ENCODE data around the gene REPS1.

REPS1 gene

GRCh38 chr6:139020689-139021088 lies 32.6 kb upstream of the REPS1 start:
- Histone ChIP-seq H3K27me3 (ENCODE audit: control insufficient read depth in 5 of 5, insufficient read depth in 4 of 5, low read length in 5 of 5) (no peaks in the 10 kb centered on the region), H3K4me1 (ENCODE audit: control insufficient read depth in 5 of 5, insufficient read depth in 5 of 5, low read length in 5 of 5) (no peaks in the 10 kb centered on the region), H3K9me3 (ENCODE audit: control insufficient read depth in 5 of 5, low read length in 5 of 5) (no peaks in the 10 kb centered on the region), H3K9ac (ENCODE audit: low read length in 5 of 5) (no peak overlapping the region), H3K36me3 (ENCODE audit: control insufficient read depth in 5 of 5, insufficient read depth in 5 of 5, low read length in 5 of 5) (no peaks in the 10 kb centered on the region), H3K27ac (ENCODE audit: low read depth, low read length) (no peak overlapping the region), H3K4me3 (ENCODE audit: low read depth in 1 of 5, low read length in 5 of 5) (no peak overlapping the region)

- Histone ChIP-seq H3K27ac (ENCODE audit: low read depth, low read length) (no peak overlapping the region), H3K9ac (ENCODE audit: low read length in 5 of 5) (no peak overlapping the region), H3K4me1 (ENCODE audit: control insufficient read depth in 5 of 5, insufficient read depth in 5 of 5, low read length in 5 of 5) (no peaks in the 10 kb centered on the region), H3K36me3 (ENCODE audit: control insufficient read depth in 5 of 5, insufficient read depth in 5 of 5, low read length in 5 of 5) (no peaks in the 10 kb centered on the region), H3K9me3 (ENCODE audit: control insufficient read depth in 5 of 5, low read length in 5 of 5) (no peaks in the 10 kb centered on the region), H3K4me3 (ENCODE audit: low read depth in 1 of 5, low read length in 5 of 5) (no peak overlapping the region), H3K27me3 (ENCODE audit: control insufficient read depth in 5 of 5, insufficient read depth in 4 of 5, low read length in 5 of 5) (no peaks in the 10 kb centered on the region)
Measured at GRCh38 chr6:139019722-139020121, 31.7 kb upstream of the REPS1 start.

GRCh38 chr6:139017227-139017626 lies 29.2 kb upstream of the REPS1 start:
- H3K27me3 ChIP-seq (ENCODE audit: control insufficient read depth in 5 of 5, insufficient read depth in 4 of 5, low read length in 5 of 5): no peaks in the 10 kb centered on the region
- H3K4me3 ChIP-seq (ENCODE audit: low read depth in 1 of 5, low read length in 5 of 5): no peak overlapping the region
- no peaks in the 10 kb centered on the region for H3K9me3 ChIP-seq (ENCODE audit: control insufficient read depth in 5 of 5, low read length in 5 of 5)
- H3K36me3 ChIP-seq (ENCODE audit: control insufficient read depth in 5 of 5, insufficient read depth in 5 of 5, low read length in 5 of 5): no peaks in the 10 kb centered on the region
- H3K4me1 ChIP-seq (ENCODE audit: control insufficient read depth in 5 of 5, insufficient read depth in 5 of 5, low read length in 5 of 5): no peaks in the 10 kb centered on the region
- no peak overlapping the region for H3K27ac ChIP-seq (ENCODE audit: low read depth, low read length)
- no peak overlapping the region for H3K9ac ChIP-seq (ENCODE audit: low read length in 5 of 5)

- Histone ChIP-seq H3K27ac (ENCODE audit: low read depth, low read length) (no peak overlapping the region), H3K4me1 (ENCODE audit: control insufficient read depth in 5 of 5, insufficient read depth in 5 of 5, low read length in 5 of 5) (no peaks in the 10 kb centered on the region), H3K4me3 (ENCODE audit: low read depth in 1 of 5, low read length in 5 of 5) (no peak overlapping the region), H3K27me3 (ENCODE audit: control insufficient read depth in 5 of 5, insufficient read depth in 4 of 5, low read length in 5 of 5) (no peaks in the 10 kb centered on the region), H3K9me3 (ENCODE audit: control insufficient read depth in 5 of 5, low read length in 5 of 5) (no peaks in the 10 kb centered on the region), H3K36me3 (ENCODE audit: control insufficient read depth in 5 of 5, insufficient read depth in 5 of 5, low read length in 5 of 5) (no peaks in the 10 kb centered on the region), H3K9ac (ENCODE audit: low read length in 5 of 5) (no peak overlapping the region)
Measured at GRCh38 chr6:139016337-139017213, 28.5 kb upstream of the REPS1 start.

- Histone ChIP-seq H3K9me3 (ENCODE audit: control insufficient read depth in 5 of 5, low read length in 5 of 5) (no peaks in the 10 kb centered on the region), H3K4me3 (ENCODE audit: low read depth in 1 of 5, low read length in 5 of 5) (no peak overlapping the region), H3K27me3 (ENCODE audit: control insufficient read depth in 5 of 5, insufficient read depth in 4 of 5, low read length in 5 of 5) (no peaks in the 10 kb centered on the region), H3K4me1 (ENCODE audit: control insufficient read depth in 5 of 5, insufficient read depth in 5 of 5, low read length in 5 of 5) (no peaks in the 10 kb centered on the region), H3K9ac (ENCODE audit: low read length in 5 of 5) (no peak overlapping the region), H3K36me3 (ENCODE audit: control insufficient read depth in 5 of 5, insufficient read depth in 5 of 5, low read length in 5 of 5) (no peaks in the 10 kb centered on the region), H3K27ac (ENCODE audit: low read depth, low read length) (no peak overlapping the region)
Measured at GRCh38 chr6:139014945-139015344, 26.9 kb upstream of the REPS1 start.

- H3K4me3 ChIP-seq (ENCODE audit: low read depth in 1 of 5, low read length in 5 of 5): no peak overlapping the region
- H3K9me3 ChIP-seq (ENCODE audit: control insufficient read depth in 5 of 5, low read length in 5 of 5): no peaks in the 10 kb centered on the region
- H3K36me3 ChIP-seq (ENCODE audit: control insufficient read depth in 5 of 5, insufficient read depth in 5 of 5, low read length in 5 of 5): no peaks in the 10 kb centered on the region
- no peaks in the 10 kb centered on the region for H3K4me1 ChIP-seq (ENCODE audit: control insufficient read depth in 5 of 5, insufficient read depth in 5 of 5, low read length in 5 of 5)
- no peaks in the 10 kb centered on the region for H3K27me3 ChIP-seq (ENCODE audit: control insufficient read depth in 5 of 5, insufficient read depth in 4 of 5, low read length in 5 of 5)
- no peak overlapping the region for H3K9ac ChIP-seq (ENCODE audit: low read length in 5 of 5)
- no peak overlapping the region for H3K27ac ChIP-seq (ENCODE audit: low read depth, low read length)
Measured at GRCh38 chr6:139013185-139013800, 25.2 kb upstream of the REPS1 start.

- Histone ChIP-seq H3K36me3 (ENCODE audit: control insufficient read depth in 5 of 5, insufficient read depth in 5 of 5, low read length in 5 of 5) (no peaks in the 10 kb centered on the region), H3K4me3 (ENCODE audit: low read depth in 1 of 5, low read length in 5 of 5) (no peak overlapping the region), H3K27me3 (ENCODE audit: control insufficient read depth in 5 of 5, insufficient read depth in 4 of 5, low read length in 5 of 5) (no peaks in the 10 kb centered on the region), H3K9ac (ENCODE audit: low read length in 5 of 5) (no peak overlapping the region), H3K9me3 (ENCODE audit: control insufficient read depth in 5 of 5, low read length in 5 of 5) (no peaks in the 10 kb centered on the region), H3K4me1 (ENCODE audit: control insufficient read depth in 5 of 5, insufficient read depth in 5 of 5, low read length in 5 of 5) (no peaks in the 10 kb centered on the region), H3K27ac (ENCODE audit: low read depth, low read length) (no peak overlapping the region)
Measured at GRCh38 chr6:139011980-139012379, 23.9 kb upstream of the REPS1 start.

- Histone ChIP-seq H3K36me3 (ENCODE audit: control insufficient read depth in 5 of 5, insufficient read depth in 5 of 5, low read length in 5 of 5) (no peaks in the 10 kb centered on the region), H3K9me3 (ENCODE audit: control insufficient read depth in 5 of 5, low read length in 5 of 5) (no peaks in the 10 kb centered on the region), H3K4me1 (ENCODE audit: control insufficient read depth in 5 of 5, insufficient read depth in 5 of 5, low read length in 5 of 5) (no peaks in the 10 kb centered on the region), H3K4me3 (ENCODE audit: low read depth in 1 of 5, low read length in 5 of 5) (no peak overlapping the region), H3K27ac (ENCODE audit: low read depth, low read length) (no peak overlapping the region), H3K9ac (ENCODE audit: low read length in 5 of 5) (no peak overlapping the region), H3K27me3 (ENCODE audit: control insufficient read depth in 5 of 5, insufficient read depth in 4 of 5, low read length in 5 of 5) (no peaks in the 10 kb centered on the region)
Measured at GRCh38 chr6:139010674-139011073, 22.6 kb upstream of the REPS1 start.

GRCh38 chr6:139008117-139008516 lies 20.1 kb upstream of the REPS1 start:
- Histone ChIP-seq H3K36me3 (ENCODE audit: control insufficient read depth in 5 of 5, insufficient read depth in 5 of 5, low read length in 5 of 5) (no peaks in the 10 kb centered on the region), H3K27ac (ENCODE audit: low read depth, low read length) (no peak overlapping the region), H3K27me3 (ENCODE audit: control insufficient read depth in 5 of 5, insufficient read depth in 4 of 5, low read length in 5 of 5) (no peaks in the 10 kb centered on the region), H3K9me3 (ENCODE audit: control insufficient read depth in 5 of 5, low read length in 5 of 5) (no peaks in the 10 kb centered on the region), H3K4me1 (ENCODE audit: control insufficient read depth in 5 of 5, insufficient read depth in 5 of 5, low read length in 5 of 5) (no peaks in the 10 kb centered on the region), H3K9ac (ENCODE audit: low read length in 5 of 5) (no peak overlapping the region), H3K4me3 (ENCODE audit: low read depth in 1 of 5, low read length in 5 of 5) (no peak overlapping the region)

- no peaks in the 10 kb centered on the region for H3K4me1 ChIP-seq (ENCODE audit: control insufficient read depth in 5 of 5, insufficient read depth in 5 of 5, low read length in 5 of 5)
- H3K4me3 ChIP-seq (ENCODE audit: low read depth in 1 of 5, low read length in 5 of 5): no peak overlapping the region
- H3K27me3 ChIP-seq (ENCODE audit: control insufficient read depth in 5 of 5, insufficient read depth in 4 of 5, low read length in 5 of 5): no peaks in the 10 kb centered on the region
- no peak overlapping the region for H3K27ac ChIP-seq (ENCODE audit: low read depth, low read length)
- H3K36me3 ChIP-seq (ENCODE audit: control insufficient read depth in 5 of 5, insufficient read depth in 5 of 5, low read length in 5 of 5): no peaks in the 10 kb centered on the region
- H3K9ac ChIP-seq (ENCODE audit: low read length in 5 of 5): no peak overlapping the region
- no peaks in the 10 kb centered on the region for H3K9me3 ChIP-seq (ENCODE audit: control insufficient read depth in 5 of 5, low read length in 5 of 5)
Measured at GRCh38 chr6:139007428-139007827, 19.4 kb upstream of the REPS1 start.
